Myocyte (in vitro differentiated cells): Measurements from ENCODE around the gene OR5I1. TPM values are rescaled to one million over a fixed set of nuclear protein-coding genes. Genes with fewer than 3 reads are reported as not detected.
A peak's percentile ranks its signal among the peaks of the same experiment; 100 is the strongest.
"Not testable (repeated sequence)": the region's sequence is repeated elsewhere in the genome, so short reads cannot be mapped to it uniquely, and the experiment has no call there.

ENCODE experiments used
- DNase-seq: peaks from one replicate; pipeline ENCODE4 v3.0.0-alpha.2; 2012; ENCODE audit warnings: low read depth
- polyA plus RNA-seq: library from polyadenylated mRNA; unstranded; fragments of >200 nt; gene quantifications from one replicate; pipeline ENCODE4 v1.2.1, GENCODE V29; 2012; ENCODE audit warnings: missing spikeins
- total RNA-seq: library from RNA; depleted of rRNA; stranded (reverse); fragments of >200 nt; gene quantifications from 2 replicates; pipeline ENCODE4 v1.2.3, GENCODE V29; 2014

Gene OR5I1
- total RNA-seq: not detected in 2 replicates
- polyA plus RNA-seq: not detected

DNA sequence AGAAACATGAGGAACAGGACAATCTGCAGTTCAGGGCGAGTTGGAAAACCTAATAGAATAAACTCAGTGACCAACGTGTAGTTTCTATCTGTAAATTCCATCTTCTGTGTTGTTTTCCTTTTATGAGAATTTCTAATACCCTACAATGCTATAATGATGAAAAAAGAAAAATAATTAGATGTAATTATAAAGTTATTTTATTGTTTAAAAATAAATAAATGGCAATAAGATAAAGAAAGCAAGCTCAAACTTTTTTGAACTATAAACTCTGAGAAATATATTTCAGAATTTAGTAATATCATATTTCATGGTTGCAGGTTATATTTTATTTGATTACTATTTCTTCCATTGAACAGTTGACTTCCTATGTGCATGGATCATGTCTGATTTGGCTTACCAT lies at the start of gene OR5I1:
Gene OR5I1 (minus strand): TSS at position 101 of the 400 bp plus-strand sequence. CDS start 0 bp downstream, at position 101.
- DNase-seq: no peak

DNA sequence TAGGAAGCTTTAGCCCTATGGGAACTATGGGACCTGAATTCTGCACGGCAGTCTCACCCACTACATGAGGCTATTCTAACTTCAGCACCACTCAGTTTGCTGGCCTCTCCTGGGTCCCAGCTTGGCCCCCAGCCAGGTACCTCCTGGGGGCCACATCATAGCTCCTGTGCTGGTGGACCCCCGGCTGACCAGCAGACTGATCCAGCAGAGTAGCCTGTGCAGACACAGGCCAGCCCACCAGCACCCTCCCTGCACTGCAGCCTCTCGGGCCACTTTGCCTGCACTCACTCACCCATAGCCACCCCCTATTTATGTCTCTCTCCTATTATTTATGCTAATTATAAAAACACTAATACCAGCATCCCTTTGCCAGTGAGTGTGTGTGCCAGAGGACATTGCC lies 34.7 kb upstream of the OR5I1 start:
- DNase-seq: no peak

DNA sequence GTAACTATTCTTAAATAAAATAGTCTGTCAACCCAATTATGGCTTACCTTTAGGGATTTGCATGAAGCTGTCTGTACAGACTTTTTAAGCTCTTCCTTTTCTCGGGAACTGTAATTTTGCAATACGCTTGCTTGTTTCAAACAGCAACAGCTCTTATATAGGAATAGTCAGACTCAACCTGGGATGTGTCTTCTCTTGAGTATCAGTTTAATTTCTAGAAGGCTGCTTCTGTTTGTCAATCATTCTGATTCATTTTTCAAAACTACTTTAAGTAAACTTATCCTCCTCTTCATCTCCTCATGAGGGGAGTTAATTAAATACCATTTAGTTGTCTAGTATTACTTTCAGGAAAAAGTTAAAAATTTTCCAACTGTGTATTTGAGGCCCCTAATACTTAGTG lies 33.6 kb upstream of the OR5I1 start, which contains the start of gene OR10AG1:
Gene OR10AG1 (minus strand): TSS at position 101 of the 400 bp plus-strand sequence. CDS start 38 bp downstream, at position 63.
- DNase-seq: no peak

DNA sequence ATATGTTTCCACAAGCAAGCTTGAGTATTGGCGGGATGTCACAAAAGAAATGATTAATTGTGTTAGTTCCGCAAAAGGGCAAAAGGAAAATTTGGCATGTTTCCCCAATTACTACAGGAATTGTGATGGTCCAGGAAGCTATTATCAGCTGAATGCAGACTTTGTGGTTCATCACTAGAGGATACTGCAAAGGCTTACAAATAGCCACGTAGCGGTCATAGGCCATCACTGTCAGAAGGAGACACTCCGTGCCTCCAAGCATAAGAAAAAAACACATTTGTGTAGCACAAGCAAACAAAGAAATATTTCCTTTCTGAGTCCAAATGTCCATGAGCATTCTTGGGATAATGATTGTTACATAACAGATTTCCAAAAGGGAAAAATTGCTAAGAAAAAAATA lies 31.7 kb upstream of the OR5I1 start:
- no peak for DNase-seq

- no peak for DNase-seq
These were observed 30.2 kb upstream of the OR5I1 start for GRCh38 chr11:55966391-55966790.

DNA sequence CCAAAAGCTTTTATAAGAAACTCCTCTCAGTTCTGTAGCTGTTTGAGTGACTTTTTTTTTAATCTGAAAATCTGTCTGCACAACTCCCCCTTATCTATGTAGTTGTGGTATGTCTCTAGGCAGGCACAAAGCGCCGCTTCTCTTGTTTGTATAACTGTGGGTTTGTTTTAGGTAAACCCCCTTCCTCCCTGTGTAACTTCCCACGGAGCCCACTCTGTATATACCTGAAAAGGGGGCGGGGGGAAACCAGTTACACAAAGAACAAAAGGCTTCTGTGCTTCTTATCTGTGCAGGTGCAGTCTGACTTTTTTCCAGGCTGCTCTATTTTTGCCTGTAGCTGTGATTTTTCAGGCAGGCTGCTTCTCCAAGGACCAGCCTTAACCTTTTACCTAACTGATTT lies 20.3 kb upstream of the OR5I1 start:
- DNase-seq: no peak

DNA sequence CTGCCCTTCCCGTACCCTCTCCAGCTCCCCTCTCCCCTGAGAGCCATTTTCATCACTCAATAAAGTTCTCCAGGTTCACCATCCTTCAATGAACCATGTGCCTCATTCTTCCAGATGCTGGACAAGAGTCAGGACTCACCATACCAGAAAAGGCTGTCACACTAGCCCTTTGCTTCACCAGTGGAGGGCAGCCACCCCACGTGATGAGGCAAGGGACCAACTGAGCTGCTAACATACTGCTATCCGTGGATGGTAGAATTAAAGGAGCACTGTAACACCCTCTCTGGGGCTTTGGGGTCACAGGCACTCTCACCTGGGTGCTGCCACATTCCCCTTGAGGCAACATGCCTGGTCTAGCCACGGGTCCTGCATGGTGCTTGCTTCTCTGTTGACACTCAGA lies 13.1 kb upstream of the OR5I1 start:
- DNase-seq: no peak

DNA sequence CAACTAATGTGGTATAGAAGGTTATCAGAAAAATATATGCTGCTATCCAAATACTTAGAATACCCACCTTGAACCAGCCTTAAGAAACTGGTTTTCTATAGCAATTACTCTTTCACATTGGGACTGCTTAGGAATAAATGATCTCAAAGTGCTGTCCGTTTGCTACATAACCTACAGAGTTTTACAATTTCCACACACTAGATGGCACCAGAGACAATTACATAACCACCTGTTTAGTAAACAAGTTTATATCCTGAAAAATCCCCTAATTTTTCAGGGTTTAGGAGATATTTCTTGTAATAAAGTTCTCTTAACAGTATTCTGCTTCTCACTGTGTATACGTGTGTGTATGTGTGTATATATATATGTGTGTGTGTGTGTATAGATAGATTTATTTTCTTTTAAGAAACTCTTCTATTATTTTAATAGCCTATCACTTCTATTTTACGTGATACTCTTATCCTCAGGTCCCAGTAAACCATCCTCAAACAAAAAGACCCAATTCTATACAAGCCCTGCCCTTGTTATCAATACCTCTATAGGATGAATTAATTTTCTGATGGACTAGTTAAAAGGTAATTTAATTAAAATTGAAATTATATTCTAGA lies 6.7 kb upstream of the OR5I1 start:
- DNase-seq: peak; percentile 20

- no peak for DNase-seq
These were observed 15.7 kb downstream of the OR5I1 start for GRCh38 chr11:55920537-55920936.

DNA sequence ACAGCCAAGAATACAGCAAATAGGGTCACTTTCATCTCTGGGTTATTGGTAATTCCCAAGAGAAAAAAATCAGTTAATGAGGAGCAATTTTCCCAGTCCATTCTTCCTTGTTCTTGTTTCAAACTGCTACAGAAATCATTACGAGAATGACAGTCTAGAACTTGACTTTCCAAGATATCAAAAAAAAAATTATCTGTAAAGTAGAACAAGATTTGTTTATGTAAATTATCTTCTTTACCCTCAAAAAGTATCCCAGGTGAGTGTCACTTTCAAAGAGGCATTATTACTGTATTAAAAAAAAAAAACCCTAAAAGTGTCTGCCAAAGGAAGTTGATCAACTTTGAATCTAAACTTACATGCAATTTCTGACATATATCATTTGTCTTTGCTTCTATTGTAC lies 21.7 kb downstream of the OR5I1 start, which contains the start of gene OR5W2:
Gene OR5W2 (minus strand): TSS at position 101 of the 400 bp plus-strand sequence. CDS start 0 bp downstream, at position 101.
- DNase-seq: no peak

- DNase-seq: no peak
These were observed 33.9 kb downstream of the OR5I1 start for GRCh38 chr11:55902308-55902707.

DNA sequence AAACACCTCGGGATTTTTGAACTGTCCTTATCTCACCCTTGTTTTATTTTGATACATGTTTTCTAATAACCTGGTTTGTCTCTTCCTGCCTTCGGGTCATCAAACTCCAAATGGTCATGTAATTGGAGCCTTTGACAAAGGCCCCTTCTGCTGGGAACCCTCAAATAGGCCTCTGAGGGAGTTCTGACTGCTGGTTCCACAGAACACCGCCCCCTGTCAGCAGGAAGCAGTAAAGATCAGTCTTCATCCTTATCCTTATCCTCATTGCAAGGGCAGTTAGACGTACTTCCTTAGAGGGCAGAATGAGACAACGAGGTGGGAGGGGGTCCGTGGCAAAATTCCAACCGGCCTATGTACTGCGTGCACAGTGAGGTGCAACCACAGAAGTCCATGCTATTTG lies 41.0 kb downstream of the OR5I1 start:
- DNase-seq: no peak

DNA sequence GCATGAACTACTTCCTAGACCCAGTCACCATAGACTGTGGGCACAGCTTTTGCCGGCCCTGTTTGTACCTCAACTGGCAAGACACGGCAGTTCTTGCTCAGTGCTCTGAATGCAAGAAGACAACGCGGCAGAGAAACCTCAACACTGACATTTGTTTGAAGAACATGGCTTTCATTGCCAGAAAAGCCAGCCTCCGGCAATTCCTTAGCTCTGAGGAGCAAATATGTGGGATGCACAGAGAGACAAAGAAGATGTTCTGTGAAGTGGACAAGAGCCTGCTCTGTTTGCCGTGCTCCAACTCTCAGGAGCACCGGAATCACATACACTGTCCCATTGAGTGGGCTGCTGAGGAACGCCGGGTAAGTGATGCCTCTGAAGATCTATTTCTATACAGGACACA lies 50.7 kb downstream of the OR5I1 start:
- DNase-seq: not testable (repeated sequence)

Other genes with a start within 250 kb of the OR5I1 start
- gene OR5D13, start 163.0 kb downstream of the OR5I1 start, total RNA-seq: not detected in 2 replicates
- gene OR5D14, start 140.8 kb downstream of the OR5I1 start, total RNA-seq: not detected in 2 replicates
- not detected in 2 replicates for gene OR5L1, start 125.0 kb downstream of the OR5I1 start, total RNA-seq
- not detected in 2 replicates for gene OR5D18, start 116.8 kb downstream of the OR5I1 start, total RNA-seq
- gene OR5L2, start 109.2 kb downstream of the OR5I1 start, total RNA-seq: not detected in 2 replicates
- gene OR5D16, start 97.6 kb downstream of the OR5I1 start, total RNA-seq: not detected in 2 replicates
- gene TRIM51, start 53.1 kb downstream of the OR5I1 start, total RNA-seq: not detected in 2 replicates
- not detected in 2 replicates for gene OR5W2, start 21.8 kb downstream of the OR5I1 start, total RNA-seq
- not detected in 2 replicates for gene OR10AG1, start 33.5 kb upstream of the OR5I1 start, total RNA-seq
- not detected in 2 replicates for gene OR5F1, start 58.2 kb upstream of the OR5I1 start, total RNA-seq
- gene OR5AS1, start 91.3 kb upstream of the OR5I1 start, total RNA-seq: not detected in 2 replicates
- not detected in 2 replicates for gene OR8I2, start 156.9 kb upstream of the OR5I1 start, total RNA-seq
- gene OR8H2, start 167.3 kb upstream of the OR5I1 start, total RNA-seq: not detected in 2 replicates
- not detected in 2 replicates for gene OR8H3, start 186.0 kb upstream of the OR5I1 start, total RNA-seq
- gene OR8J3, start 203.8 kb upstream of the OR5I1 start, total RNA-seq: not detected in 2 replicates
- not detected in 2 replicates for gene OR8K5, start 223.9 kb upstream of the OR5I1 start, total RNA-seq
- not detected in 2 replicates for gene OR5J2, start 240.2 kb upstream of the OR5I1 start, total RNA-seq